HL-60/S4 treated with phorbol 12-myristate 13-acetate at 8.2 ng/mL for 4 days and 3 days (cell line): Measurements from ENCODE around the gene C10orf90.
"Not testable (repeated sequence)": the region's sequence is repeated elsewhere in the genome, so short reads cannot be mapped to it uniquely, and the experiment has no call there.

Experiments used
- in situ Hi-C: fragments of 300-500 bp; cut with MboI; formaldehyde crosslinking; loops from 2 replicates; pipeline ENCODE4 v1.15.0; 2022; ENCODE audit warnings: low sequenced_read_pairs

Gene C10orf90

DNA sequence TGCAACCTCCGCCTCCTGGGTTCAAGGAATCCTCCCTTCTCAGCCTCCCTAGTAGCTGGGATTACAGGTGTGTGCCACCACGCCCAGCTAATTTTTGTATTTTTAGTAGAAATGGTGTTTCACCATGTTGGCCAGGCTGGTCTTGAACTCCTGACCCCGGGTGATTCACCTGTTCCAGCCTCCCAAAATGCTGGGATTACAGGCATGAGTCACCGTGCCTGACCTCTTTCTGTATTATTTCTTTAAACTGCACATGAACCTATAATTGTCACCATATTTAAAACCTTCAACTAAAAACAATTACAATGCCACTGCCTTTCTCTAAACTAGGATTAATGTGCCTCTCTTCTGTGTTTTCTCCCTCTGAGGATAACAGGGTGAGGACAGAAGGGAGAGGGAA, 119.9 kb downstream of the C10orf90 start:
- in situ Hi-C loops = not testable (repeated sequence)

GRCh38 chr10:126549344-126549743, 121.1 kb downstream of the C10orf90 start:
- in situ Hi-C loops = no loop called here

DNA sequence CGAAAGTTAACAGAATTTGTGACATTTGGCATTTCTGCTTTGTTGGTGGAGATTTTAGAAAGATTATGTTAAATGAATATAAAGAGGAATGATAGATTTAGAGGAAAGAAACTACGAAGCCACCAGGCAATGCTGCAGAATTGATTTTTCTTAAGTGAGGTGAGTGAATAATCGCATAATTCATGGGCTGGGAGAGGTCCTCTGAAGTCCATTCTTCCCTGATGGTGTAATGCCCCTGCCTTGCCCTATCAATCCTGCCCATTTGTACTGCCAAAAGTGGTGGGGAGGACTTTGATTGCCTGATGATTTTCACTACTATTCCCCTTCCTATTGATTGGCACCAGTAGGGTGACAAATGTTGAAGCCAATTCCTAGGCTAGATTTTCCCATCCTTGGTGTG, 125.9 kb downstream of the C10orf90 start:
- in situ Hi-C loops = no loop called here

DNA sequence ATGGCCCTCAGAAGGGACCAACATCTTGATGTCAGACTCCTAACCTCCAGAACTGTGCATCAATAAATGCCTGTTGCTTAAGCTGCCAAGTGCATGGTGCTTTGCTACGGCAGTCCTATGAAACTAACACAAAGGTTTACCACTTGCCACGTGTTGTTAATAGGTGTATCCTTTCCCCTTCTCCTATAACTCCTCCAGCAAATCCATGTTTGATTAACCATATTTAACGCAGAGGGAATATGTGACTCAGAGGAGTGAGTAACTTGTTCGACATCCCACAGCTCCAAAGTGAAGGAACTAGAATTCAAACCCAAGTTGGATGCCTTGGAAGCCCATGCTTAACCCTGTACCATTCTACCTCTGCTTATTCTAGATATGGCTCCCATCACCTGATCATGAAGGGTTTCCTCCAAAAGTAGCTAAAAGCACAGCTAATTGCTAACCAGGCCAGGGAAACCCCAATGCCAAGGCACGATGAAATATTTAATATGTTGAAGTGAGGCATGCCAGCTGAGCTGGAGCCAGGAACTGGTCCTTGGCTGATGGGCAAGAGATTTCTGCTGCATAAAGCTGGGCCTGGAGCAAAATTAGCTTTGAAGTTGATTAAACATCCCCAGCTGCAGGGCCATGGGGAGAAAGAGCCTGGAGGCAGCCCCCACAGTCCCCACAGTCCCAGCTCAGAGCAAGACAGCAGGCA, 131.9 kb downstream of the C10orf90 start:
- in situ Hi-C loops = no loop called here

- in situ Hi-C loops = no loop called here
Measured at GRCh38 chr10:126536656-126537055, 133.8 kb downstream of the C10orf90 start.

- in situ Hi-C loops = no loop called here
Measured at GRCh38 chr10:126536148-126536547, 134.3 kb downstream of the C10orf90 start.

DNA sequence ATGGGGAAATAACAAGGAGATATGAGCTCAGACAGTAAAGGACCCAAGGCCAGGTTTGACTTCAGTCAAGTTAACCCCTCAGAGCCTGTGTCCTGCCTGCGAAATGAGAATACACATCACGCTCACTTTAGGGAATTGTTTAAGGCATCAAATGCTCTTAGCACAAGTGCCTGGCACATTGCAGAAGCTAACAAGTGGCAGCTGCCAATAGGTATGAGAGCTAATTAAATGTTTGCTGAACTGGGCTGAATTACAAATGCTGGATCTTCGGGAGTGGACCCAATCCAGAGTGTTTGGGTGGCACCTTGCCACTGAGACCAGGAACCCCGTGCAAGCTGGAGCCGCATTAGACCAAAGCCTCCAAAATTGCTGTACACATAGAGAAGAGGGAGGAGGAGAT, 136.8 kb downstream of the C10orf90 start:
- in situ Hi-C loops = no loop called here

- in situ Hi-C loops = no loop called here
Measured at GRCh38 chr10:126528315-126528835, 142.1 kb downstream of the C10orf90 start.

DNA sequence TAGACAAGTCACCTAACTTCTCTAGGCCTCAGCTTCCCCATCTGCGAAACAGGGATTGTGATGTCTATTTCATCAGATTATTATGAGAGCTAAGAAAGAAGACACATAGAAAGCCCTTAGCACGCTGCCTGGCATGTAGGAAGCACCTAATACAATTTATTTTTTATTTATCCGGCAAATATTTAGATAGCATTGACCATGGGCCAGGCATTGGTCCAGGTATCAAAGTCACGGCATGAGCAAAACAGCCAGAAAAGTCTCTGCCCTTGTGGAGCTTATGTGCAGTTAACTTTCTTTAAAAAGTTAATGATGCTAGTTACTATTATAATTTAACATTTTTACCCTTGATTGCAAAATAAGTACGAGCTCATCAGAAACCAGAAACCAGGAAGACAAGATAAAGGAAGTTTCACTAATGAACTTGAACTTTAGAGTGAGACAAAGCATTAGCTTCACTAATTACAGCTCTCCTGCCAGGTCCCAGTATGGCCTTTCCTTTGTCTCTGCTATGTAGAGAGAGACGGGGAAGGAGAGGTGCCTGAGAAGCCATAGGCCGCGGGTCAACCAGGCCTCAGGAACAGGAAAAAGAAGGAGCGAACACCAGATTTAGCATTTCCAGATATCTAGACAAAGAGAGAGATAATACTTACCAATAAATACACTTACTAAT, 142.7 kb downstream of the C10orf90 start:
- in situ Hi-C loops = no loop called here

GRCh38 chr10:126525326-126525725, 145.2 kb downstream of the C10orf90 start:
- in situ Hi-C loops = no loop called here

DNA sequence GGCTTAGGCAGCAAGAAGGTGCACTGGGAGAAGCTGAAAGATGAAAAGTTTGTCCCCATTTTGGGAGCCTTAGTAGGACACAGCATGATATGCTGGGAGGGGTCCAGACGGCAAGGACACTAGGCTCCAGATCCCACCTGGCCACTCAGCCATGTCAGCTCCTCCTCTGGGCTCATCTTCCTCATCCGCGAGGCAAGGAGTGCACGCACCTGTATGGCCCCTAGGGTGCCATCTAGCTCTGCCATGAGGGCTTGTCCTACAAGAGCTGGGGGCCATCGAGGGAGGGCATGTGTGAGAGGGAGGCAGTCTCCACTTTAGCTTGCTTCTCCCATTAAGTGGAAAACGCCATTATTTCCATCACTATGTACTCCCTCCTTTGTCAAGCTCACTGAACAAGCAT, 146.0 kb downstream of the C10orf90 start:
- in situ Hi-C loops = no loop called here

DNA sequence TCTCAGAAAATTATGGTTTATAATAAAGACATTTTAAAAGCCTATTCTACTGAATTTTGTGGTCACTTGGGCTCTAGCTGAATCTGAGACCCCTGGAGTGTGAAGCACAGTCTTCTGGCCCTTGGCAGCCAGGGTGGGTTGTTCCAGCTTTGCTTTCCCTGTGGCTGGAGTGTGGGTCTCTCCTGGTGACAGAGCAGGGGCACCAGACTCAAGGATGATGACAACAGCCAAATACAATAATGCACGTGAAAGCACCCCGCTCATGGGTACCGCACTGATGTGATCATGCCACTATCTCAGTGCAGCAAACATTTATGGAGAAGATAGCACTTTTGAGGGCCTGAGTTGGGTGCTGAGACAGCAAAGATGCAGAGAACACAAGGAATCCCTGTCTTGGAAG, 147.4 kb downstream of the C10orf90 start:
- in situ Hi-C loops = no loop called here

- in situ Hi-C loops = no loop called here
Measured at GRCh38 chr10:126521399-126521798, 149.1 kb downstream of the C10orf90 start.

DNA sequence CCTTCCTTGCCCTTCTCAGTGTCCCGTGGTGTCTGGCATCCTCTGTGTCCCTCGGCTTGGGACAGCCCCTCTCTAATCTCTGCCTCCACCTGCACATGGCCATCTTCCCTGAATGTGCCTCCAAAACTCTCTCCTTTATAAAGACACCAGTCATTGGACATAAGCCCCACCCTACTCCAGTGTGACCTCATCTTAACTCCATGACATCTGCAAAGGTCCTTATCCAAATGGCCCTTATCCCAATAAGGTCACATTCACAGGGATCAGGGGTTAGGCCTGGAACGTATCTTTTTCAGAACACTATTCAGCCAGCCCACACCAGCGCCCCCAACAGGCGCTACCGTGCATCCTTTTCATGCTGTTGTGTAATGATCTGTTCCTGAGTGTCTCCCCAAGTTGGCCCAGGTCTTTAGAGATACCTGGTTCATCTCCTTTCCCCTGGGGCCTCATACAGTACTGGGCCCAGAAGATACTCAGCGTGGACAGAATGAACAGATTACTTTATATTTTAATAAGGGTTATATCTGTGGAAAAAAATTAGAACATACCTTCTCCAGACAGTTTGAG, 149.7 kb downstream of the C10orf90 start:
- in situ Hi-C loops = no loop called here

GRCh38 chr10:126519992-126520391, 150.5 kb downstream of the C10orf90 start:
- in situ Hi-C loops = no loop called here

DNA sequence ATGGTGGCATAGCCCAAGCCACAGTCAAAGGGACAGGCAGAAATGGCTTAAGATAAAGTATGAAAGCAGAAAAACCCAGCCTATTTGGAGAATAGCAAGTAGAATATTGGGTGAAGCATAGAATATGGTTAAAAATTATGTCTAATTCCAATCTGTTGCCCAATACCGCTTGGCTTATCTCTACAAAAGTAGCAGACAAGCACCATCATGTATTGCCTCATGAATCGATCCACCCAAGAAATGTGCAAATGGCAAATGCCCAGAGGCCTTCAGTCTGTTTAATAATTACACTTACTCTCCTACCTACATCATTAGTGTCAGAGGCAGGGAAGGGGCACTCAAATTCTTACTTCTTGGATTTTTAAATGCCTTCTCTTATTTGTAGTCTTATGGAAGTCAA, 151.3 kb downstream of the C10orf90 start:
- in situ Hi-C loops = no loop called here

DNA sequence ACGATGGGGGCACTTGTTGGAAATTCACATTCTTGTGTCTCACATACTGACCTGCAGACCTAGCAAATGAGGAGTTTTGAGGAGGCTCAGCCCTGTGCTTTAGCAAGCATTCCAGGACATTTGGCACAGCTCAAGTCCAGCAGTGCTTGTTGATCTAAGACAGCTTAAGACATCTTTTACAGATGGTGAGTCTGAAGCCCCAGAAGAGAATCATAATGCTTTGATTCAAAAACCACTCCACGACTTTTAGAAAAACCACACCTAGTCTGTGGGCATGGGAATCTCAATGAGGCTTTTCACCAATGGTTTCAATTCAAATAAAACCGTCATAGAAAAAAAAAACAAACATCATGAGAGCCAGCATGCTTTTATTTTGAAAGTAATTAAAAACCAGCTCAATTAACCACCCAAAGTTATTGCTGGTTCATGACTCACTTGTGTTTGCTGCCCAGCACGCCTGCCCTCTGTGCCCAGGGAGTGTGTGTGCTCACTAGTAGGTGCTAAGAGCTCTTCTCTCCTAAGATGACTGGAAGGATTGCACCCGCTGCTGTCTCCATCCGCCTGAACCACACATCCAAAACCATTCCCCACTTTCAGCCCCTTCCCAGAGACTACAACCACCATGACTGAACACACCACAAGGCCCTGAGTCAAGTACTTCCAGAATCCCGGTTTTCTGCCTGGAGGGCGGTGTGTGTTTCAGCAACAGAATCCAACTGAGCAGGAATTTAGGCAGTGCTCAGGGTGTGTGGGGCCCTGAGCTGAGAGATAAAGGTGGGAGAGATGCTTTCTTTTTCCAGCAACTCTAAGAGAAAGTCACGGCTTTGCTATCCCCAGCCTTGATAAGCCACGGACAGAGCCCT, 152.0 kb downstream of the C10orf90 start:
- in situ Hi-C loops = no loop called here

DNA sequence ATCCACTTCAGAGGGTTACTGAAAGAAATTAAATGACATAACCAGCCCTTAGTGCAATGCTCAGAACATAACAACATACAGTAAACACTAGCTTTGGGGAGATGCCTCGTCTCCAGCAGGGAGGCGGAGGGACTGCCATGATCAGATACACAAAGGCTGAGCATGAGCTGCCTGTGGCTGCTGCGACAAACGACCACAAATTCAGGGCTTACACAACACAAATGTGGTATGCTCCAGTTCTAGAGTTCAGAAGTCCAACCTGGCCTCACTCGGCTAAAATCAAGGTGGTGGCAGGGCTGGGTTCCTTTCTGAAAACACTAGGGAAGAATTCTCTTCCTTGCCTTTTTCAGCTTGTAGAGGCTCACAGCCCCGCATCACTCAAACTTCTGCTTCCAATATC, 154.0 kb downstream of the C10orf90 start:
- in situ Hi-C loops = no loop called here

DNA sequence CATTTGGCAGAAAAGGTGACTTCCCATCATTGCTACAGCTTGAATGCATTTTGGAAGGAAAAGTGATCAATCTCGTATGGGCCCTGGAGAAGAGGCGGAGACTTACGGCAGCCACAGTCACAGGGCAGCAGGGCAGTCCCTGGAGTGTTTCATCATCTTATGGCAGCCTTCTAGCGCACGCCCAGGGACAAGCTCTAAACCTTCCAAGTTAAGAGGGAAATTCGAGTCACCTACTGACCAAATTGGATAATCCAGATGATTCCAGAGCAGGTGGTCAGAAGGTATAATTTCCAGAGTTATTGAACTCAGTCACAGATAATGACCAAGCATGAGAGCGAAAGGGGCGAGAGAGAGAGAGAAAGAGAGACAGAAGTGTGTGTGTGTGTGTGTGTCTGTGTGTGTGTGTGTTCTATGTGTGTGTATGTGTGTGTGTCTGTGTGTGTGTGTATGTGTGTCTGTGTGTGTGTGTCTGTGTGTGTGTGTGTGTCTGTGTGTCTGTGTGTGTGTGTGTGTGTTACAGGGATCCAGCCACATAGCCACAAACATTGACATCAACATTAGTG, 158.5 kb downstream of the C10orf90 start:
- in situ Hi-C loops = no loop called here

DNA sequence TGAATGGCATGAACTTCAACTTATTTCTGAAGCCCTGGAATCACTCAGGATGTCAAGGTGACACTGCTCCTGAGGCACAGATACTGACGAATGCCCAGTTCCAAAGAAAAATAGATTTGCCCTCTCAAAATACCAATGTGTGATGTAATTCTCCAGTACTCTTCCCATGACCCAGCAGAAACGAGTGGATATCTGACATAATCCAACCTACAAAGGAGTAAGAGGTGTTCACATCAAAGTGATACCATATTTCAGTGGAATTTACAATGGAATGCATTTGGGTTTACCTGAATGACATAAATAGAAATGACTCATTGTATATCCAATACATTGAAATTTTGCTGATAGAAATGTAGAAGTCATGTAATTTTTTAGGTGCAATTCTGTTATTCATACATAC, 161.3 kb downstream of the C10orf90 start:
- in situ Hi-C loops = loop anchor here (10.0 kb wide), 1 partner anchor 534 kb away; no protein-coding TSS in a partner anchor
